Medulla oblongata (tissue), 1 donor: ENCODE results near the gene MDN1.
"Not testable (repeated sequence)": the region's sequence is repeated elsewhere in the genome, so short reads cannot be mapped to it uniquely, and the experiment has no call there.

Source experiments
- DNase-seq: peaks from one replicate; pipeline ENCODE4 v3.0.0-alpha.2; 2015; ENCODE audit errors: extremely low spot score

Gene MDN1, protein sequence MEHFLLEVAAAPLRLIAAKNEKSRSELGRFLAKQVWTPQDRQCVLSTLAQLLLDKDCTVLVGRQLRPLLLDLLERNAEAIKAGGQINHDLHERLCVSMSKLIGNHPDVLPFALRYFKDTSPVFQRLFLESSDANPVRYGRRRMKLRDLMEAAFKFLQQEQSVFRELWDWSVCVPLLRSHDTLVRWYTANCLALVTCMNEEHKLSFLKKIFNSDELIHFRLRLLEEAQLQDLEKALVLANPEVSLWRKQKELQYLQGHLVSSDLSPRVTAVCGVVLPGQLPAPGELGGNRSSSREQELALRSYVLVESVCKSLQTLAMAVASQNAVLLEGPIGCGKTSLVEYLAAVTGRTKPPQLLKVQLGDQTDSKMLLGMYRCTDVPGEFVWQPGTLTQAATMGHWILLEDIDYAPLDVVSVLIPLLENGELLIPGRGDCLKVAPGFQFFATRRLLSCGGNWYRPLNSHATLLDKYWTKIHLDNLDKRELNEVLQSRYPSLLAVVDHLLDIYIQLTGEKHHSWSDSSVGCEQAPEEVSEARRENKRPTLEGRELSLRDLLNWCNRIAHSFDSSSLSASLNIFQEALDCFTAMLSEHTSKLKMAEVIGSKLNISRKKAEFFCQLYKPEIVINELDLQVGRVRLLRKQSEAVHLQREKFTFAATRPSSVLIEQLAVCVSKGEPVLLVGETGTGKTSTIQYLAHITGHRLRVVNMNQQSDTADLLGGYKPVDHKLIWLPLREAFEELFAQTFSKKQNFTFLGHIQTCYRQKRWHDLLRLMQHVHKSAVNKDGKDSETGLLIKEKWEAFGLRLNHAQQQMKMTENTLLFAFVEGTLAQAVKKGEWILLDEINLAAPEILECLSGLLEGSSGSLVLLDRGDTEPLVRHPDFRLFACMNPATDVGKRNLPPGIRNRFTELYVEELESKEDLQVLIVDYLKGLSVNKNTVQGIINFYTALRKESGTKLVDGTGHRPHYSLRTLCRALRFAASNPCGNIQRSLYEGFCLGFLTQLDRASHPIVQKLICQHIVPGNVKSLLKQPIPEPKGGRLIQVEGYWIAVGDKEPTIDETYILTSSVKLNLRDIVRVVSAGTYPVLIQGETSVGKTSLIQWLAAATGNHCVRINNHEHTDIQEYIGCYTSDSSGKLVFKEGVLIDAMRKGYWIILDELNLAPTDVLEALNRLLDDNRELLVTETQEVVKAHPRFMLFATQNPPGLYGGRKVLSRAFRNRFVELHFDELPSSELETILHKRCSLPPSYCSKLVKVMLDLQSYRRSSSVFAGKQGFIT (N-terminal part only)

DNA sequence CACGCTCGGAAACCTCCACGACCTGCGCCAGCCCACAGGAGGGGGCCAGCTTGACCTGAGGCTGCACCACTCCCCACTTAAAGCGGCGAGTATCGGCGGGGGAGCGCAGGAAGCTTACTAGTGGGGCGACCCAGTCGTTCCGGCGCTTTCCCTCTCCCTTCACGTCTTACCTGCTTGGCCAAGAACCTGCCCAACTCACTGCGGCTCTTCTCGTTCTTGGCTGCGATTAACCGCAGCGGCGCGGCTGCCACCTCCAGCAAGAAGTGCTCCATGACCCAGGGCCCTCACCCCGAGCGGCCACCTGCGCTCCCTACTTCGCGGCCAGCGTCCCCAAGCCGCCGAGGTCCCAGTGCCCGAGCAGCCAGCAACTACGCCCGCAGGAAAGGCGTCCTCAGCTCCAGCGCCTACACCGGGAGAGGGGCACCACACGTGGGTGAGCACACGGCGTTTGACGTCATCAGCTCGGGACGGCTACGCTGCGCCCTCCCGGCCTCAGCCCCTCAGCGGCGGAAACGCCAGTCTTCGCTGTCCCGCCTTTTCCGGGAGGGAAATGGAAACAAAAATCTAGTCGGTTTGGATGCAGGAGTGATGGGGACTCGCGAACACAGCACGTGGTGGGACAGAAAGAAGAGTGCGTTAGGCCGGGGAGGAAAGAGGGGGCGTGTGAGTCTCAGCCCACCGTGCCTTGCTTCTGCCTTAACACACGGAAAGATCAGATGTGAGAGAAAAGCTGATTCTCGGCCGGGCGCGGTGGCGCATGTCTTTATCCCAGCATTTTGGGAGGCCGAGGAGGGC lies at the start of gene MDN1:
Gene MDN1 (minus strand): TSS at position 459 of the 795 bp plus-strand sequence. CDS start 187 bp downstream, at position 272.
- peak; percentile 97 for DNase-seq

DNA sequence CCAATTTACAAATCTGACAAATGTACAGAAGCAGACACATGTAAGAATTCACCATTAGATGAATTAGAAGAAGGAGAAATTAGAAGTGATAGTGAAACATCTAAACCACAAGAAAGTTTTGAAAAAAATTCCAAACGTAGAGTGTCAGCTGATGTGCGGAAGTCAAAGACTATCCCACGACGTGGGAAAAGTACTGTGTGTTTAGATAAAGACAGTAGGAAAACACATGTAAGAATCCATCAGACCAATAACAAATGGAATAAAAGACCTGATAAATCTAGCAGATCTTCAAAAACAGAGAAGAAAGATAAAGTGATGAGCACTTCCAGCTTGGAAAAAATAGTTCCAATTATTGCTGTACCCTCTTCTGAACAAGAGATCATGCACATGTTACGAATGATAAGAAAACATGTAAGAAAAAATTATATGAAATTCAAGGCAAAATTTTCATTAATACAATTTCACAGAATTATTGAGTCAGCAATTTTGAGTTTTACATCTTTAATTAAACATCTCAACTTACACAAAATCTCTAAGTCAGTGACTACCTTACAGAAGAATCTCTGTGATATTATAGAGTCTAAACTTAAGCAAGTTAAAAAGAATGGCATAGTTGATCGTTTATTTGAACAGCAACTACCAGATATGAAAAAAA lies 46.6 kb upstream of the MDN1 start:
- DNase-seq = no peak

DNA sequence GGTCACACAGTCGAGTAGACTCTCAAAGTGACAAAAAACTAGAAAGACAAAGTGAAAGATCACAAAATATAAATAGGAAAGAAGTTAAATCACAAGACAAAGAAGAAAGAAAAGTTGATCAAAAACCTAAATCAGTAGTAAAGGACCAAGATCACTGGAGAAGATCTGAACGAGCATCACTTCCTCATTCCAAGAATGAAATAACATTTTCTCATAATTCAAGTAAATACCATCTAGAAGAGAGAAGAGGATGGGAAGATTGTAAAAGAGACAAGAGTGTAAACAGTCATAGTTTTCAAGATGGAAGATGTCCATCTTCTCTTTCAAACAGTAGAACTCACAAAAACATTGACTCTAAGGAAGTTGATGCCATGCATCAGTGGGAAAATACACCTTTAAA lies 43.1 kb upstream of the MDN1 start:
- DNase-seq = no peak

DNA sequence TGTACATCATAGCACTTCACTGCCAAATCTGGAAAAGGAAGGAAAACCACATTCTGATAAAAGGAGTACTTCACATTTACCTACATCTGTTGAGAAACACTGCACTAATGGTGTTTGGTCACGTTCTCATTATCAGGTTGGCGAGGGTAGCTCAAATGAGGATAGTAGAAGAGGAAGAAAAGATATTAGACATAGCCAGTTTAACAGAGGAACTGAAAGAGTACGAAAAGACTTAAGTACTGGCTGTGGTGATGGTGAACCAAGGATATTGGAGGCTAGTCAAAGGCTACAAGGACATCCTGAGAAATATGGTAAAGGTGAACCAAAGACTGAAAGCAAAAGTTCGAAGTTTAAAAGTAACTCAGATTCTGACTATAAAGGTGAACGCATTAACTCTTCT lies 42.7 kb upstream of the MDN1 start:
- no peak for DNase-seq

DNA sequence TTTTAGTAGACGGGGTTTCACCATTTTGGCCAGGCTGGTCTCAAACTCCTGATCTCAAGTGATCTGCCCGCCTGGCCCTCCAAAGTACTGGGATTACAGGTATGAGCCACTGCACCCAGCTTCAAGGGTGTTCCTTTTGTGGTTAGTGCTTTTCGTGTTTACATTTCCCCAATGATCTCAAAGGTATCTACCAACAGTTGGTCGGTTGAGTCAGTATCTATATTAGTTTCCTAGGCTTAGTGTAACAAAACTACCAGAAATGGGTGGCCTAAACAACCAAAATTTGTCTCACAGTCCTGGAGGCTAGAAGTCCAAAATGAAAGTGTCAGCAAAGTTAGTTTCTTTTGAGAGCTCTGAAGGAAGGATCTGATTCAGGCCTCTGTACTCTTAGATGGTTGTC lies 40.1 kb upstream of the MDN1 start:
- no peak for DNase-seq

DNA sequence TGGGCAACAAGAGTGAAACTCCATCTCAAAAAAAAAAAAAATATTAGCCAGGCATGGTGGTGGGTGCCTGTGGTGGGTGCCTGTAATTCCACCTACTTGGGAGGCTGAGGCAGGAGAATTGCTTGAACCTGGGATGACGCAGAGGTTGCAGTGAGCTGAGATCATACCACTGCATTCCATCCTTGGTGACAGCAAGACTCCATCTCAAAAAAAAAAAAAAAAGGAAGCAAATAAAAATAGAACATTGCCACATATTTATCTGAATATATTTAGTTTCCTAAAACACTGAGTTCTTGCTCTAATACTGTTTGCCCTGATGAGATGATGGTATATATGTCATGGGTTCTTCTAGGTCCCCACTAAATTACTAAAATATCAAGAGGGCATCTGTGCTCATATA lies 38.4 kb upstream of the MDN1 start:
- no peak for DNase-seq

DNA sequence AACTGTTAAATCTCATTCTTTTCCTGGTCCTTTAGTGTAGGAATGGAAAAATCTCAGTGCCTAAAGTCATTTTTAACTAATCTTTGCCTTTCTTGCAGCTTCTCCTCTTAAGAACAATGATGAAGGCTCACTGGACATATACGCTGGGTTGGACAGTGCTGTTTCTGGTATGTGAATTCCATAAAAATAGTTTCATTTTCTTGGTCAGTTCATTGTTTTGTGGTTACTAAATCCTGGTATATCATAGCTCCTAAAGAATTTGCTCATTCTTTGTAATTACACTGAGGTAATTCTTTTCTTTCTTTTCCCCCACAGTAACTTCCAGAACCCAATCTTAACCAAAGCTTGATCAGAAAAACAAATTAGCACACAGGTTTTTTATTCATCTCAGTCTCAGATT lies 33.5 kb upstream of the MDN1 start:
- DNase-seq = no peak

DNA sequence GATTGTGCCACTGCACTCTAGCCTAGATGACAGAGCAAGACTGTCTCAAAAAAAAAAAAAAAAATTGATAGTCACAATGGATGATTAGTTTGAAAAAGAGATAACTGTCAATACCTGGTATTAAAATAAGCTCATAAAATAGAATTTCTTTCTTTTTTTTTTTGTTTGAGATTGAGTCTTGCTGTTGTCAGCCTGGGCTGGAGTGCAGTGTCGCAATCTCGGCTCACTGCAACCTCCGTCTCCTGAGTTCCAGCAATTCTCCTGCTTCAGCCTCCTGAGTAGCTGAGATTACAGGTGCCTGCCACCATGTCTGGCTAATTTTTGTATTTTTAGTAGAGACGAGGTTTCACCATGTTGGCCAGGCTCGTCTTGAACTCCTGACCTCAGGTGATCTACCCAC lies 27.9 kb upstream of the MDN1 start:
- DNase-seq = not testable (repeated sequence)

DNA sequence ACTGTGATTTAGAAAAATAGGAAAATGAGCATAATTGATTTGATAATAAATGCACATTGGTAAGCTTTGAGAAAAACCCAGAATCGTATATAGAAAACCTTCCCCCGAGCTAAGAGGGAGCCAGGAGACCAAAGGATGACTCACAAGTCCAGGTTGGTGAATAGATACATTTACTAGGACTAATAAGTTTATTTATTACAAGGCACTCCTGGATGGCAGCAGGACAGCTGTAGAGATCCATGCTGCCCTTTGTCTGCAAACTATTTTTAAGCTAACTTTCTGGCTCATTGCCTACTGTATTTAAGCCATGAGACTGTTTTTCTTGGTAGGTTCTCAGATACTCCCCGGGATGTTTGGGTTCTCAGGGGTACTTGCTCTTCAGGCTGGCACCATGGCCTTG lies 23.5 kb upstream of the MDN1 start:
- DNase-seq = no peak

DNA sequence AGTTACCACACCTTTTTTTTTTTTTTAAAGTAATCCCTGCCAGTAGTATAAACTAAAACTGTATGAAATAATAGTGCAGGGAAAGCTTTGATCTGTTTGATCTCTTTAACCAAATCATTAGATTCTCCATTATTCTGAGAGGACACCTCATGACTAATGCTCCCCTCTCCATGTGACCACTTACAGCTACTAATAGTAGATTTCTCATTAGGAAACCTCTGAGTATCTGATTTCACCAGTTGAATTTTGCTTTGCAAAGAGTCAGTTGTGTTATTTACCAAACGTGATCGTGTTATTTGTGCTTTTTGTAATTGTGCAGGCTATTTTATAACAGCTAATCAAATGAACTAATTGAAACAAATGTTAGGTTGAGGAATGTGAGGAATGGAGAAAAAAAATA lies 22.6 kb upstream of the MDN1 start:
- DNase-seq = no peak

DNA sequence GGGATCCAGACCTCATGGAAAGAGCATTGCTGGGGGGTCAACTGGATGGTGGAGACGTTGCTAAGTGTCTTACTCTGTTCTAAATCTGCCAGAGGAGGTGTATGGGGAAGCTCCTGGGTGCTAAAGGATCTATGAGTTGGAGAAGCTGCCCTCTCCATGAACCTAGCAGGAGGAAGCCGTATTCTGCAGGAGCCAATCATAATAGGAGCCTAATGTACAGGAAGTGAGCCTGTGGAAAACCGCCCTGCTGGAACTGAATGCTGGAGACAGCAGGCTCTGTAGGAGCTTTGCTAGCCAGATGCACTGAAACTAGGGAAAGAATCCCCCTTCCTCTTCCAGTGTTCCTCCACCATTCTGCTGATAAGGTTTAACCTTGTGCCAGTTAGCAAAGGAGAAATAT lies 20.9 kb upstream of the MDN1 start:
- DNase-seq = no peak

DNA sequence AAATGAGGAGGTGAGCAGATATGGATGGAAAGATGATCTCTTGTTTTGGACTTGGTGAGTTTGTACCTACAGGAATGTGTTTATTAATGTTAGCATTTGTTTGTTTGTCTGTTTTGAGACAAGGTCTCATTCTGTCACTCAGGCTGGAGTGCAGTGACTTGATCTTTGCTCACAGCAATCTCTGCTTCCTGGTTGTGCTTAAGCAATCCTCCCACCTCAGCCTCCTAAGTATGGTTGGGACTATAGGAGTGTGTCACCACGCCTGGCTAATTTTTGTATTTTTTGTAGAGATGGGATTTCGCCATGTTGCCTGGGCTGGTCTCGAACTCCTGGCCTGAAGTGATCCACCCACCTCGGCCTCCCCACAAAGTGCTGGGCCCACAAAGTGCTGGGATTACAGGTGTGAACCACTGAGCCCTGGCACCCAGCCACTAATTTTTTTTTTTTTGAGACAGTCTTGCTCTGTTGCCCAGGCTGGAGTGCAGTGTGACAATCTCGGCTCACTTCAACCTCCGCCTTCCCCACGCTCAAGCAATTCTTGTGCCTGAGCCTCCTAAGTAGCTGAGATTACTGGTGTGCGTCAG lies 17.1 kb upstream of the MDN1 start:
- DNase-seq = no peak

DNA sequence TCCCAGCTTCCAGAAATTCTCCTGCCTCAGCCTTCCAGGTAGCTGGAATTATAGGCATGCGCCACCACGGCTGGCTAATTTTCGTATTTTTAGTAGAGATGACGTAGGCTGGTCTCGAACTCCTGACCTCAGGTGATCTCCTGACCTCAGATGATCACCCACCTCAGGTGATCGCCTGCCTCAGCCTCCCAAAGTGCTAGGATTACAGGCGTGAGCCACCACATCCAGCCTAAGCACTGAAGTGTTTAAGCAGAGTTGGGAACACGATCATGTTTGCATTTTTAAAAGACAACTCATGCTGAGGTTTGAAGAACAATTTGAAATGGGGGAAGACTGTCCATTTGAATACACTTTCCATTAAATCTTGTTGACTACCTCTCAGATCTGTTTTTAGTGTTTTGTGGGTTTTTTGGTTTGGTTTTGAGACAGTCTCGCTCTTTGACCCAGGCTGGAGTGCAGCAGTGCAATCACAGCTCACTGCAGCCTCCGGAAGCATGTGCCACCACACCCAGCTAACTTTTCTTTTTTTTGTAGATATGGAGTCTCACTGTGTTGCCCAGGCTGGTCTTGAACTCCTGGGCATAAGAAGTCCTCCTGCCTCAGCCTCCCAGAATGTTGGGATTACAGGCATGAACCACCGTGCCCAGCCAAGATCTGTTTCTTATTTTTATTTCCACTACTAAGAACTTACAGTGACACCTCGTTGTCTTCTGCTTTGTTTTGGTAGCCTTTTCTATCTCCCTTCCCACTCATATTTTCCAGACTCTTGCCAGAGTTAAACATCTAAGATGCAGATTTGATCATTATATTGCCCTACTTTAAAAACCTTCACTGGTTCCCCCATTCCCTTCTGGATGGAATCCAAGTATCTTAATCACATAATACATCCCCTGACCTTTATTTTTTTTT lies 15.5 kb upstream of the MDN1 start:
- DNase-seq = no peak

DNA sequence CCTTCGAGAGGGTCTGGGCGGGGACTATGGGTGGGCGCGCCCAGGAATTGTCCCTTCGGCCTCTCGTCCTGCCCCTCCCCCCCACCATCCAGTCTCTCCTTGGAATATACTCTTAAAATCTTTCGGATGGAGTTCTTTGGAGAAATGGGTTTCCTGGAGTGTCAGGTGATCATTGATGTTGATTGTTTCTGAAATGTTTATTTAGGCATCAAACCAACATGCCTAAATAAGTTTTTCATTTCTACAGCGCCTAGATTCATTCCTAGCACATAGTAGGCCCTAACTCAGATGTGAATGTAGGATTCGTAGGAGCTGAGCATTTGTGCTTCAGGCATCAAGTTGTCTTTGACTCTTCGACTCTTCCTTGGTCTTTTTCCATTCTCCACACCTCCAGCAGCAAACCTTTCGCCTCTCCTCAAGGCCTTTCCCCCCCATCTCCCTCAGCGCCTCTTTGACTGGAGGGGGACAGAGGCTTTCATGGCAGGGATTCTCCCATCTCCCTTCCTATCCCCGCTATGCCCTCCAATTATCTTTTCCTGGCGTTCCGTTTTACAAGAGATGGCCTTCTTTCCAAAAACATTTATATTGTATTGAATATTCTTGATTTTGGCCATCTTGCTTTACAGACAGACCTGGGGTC lies 10.7 kb upstream of the MDN1 start:
- DNase-seq = no peak

DNA sequence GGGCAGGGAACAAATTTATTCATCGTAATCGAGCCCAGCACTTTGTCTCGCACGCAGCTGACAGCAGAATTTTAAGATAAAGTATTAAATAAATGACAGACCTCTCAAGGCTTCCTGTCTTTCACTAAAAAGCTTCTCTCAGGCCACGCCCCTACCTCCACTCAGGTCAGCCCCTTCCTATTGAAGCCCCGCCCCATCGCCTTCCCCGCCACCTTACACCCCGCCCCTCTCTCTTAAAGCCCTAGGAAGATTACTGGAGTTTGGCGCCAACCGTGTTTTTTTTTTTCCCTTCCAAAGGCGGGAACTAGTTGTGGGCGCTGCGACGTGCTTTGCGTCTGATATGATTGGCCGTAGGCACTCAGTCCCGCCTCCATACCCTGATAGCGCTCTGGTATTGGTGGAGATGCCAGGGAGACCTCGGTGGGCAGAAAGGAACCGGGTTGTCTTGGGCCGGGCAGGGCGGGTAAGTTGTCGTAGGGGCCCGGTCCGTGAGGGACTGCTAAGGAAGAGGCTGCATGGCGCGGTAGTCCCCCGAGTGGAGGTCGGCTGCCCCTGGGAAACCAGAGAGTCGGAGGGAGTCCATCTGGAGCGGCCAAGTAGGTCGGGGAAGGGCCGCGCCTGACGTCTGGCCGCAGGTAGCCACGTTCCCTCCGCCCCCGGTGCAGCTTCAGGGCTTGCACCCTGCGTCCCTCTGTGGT lies 10.0 kb upstream of the MDN1 start, which contains the start of gene CASP8AP2:
Gene CASP8AP2 (plus strand): TSS at position 409 of the 698 bp plus-strand sequence.
- peak; percentile 97 for DNase-seq

DNA sequence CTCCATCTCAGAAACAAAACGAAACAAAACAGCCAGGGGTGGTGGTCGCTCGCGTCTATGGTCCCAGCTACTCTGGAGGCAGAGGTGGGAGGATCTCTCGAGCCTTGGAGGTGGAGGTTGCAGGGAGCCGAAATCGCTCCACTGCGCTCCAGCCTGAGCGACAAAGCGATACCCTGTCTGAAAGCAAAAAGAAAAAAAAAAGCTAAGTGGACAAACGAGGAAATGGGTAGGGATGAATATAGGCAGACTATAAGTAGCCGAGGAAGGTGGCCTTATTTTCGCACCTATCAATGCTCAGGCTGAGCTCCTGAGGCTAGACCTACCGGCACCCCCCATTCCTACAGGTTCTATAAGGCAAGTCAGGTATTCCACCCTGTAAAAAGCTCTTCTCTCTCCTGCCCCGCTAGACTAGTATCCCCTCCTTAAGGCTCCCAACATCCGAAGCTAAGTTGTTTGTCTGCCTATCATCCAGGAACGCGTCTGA lies 9.4 kb upstream of the MDN1 start:
- DNase-seq = no peak

DNA sequence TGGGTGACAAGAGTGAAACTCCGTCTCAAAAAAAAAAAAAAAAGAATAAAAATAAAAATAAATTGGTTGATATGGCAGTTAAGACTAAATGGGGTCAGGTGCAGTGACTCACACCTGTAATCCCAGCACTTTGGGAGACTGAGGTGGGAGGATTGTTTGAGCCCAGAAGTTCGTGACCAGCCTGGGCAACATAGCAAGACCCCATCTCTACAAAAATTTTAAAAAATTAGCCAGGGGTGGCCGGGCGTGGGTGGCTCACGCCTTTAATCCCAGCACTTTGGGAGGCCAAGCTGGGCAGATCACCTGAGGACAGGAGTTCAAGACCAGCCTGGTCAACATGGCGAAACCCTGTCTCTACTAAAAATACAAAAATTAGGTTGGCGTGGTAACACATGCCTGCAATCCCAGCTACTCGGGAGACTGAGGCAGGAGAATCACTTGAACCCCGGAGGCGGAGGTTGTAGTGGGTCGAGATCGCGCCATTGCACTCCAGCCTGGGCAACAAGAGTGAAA lies 8.9 kb upstream of the MDN1 start:
- not testable (repeated sequence) for DNase-seq
